IMR-90 (cell line): Measurements from ENCODE around the gene MED12L.

Experiments
- BHLHE40 ChIP-seq: fragments of 150-350 bp; IDR thresholded peaks from 2 replicates; pipeline ENCODE4 v1.6.1; 2016; ENCODE audit warnings: mild to moderate bottlenecking, low read depth, low read length
- CEBPB ChIP-seq: IDR thresholded peaks from 2 replicates; pipeline ENCODE4 v1.6.1; 2012; ENCODE audit warnings: low read depth, low read length, improper control_type of control experiment
- CTCF ChIP-seq: conservative IDR thresholded peaks from 2 replicates; pipeline ENCODE4 v1.5.1; 2012; ENCODE audit warnings: mild to moderate bottlenecking, low read depth, low read length, improper control_type of control experiment
- MAZ ChIP-seq: IDR thresholded peaks from 2 replicates; pipeline ENCODE4 v1.6.1; 2012; ENCODE audit warnings: low read depth, mild to moderate bottlenecking, low read length, improper control_type of control experiment, moderate library complexity, borderline replicate concordance
- MXI1 ChIP-seq: IDR thresholded peaks from 2 replicates; pipeline ENCODE4 v1.6.1; 2012; ENCODE audit warnings: low read depth, mild to moderate bottlenecking, low read length, moderate library complexity, borderline replicate concordance
- POLR2A ChIP-seq: IDR thresholded peaks from 2 replicates; pipeline ENCODE4 v1.6.1; 2012; ENCODE audit warnings: mild to moderate bottlenecking, low read depth, low read length
- RAD21 ChIP-seq: IDR thresholded peaks from 2 replicates; pipeline ENCODE4 v1.6.1; 2012; ENCODE audit warnings: low read length, improper control_type of control experiment
- RCOR1 ChIP-seq: IDR thresholded peaks from 2 replicates; pipeline ENCODE4 v1.6.1; 2012; ENCODE audit warnings: mild to moderate bottlenecking, low read length, improper control_type of control experiment; ENCODE audit not compliant: insufficient replicate concordance
- RFX5 ChIP-seq: IDR thresholded peaks from 2 replicates; pipeline ENCODE4 v1.8.0; 2012; ENCODE audit warnings: low read depth, mild to moderate bottlenecking, low read length, moderate library complexity
- USF2 ChIP-seq: fragments of 150-350 bp; IDR thresholded peaks from 2 replicates; pipeline ENCODE4 v1.6.1; 2017; ENCODE audit warnings: mild to moderate bottlenecking, antibody characterized with exemption, low read length, low read depth

GRCh38 chr3:151226825-151227224, 141.4 kb downstream of the MED12L start:
- TF ChIP-seq MAZ (no peak), CTCF (no peak), RCOR1 (no peak), POLR2A (no peak), CEBPB (no peak), USF2 (no peak), RAD21 (no peak), BHLHE40 (no peak), RFX5 (no peak), MXI1 (no peak)
